ACHN (cell line): ENCODE measurements around the gene MYL5.
"Not testable (repeated sequence)": the region's sequence is repeated elsewhere in the genome, so short reads cannot be mapped to it uniquely, and the experiment has no call there.

Experiments
- DNase-seq: peaks from one replicate; pipeline ENCODE4 v3.0.0-alpha.2; 2015
- in situ Hi-C: cut with HindIII; loops from 2 replicates; pipeline ENCODE4 v1.10.0; 2017; ENCODE audit warnings: low sequenced_read_pairs, low pct_ligation_motif_present, low pct_unique_long_range_greater_than_20kb

The MYL5 gene

DNA sequence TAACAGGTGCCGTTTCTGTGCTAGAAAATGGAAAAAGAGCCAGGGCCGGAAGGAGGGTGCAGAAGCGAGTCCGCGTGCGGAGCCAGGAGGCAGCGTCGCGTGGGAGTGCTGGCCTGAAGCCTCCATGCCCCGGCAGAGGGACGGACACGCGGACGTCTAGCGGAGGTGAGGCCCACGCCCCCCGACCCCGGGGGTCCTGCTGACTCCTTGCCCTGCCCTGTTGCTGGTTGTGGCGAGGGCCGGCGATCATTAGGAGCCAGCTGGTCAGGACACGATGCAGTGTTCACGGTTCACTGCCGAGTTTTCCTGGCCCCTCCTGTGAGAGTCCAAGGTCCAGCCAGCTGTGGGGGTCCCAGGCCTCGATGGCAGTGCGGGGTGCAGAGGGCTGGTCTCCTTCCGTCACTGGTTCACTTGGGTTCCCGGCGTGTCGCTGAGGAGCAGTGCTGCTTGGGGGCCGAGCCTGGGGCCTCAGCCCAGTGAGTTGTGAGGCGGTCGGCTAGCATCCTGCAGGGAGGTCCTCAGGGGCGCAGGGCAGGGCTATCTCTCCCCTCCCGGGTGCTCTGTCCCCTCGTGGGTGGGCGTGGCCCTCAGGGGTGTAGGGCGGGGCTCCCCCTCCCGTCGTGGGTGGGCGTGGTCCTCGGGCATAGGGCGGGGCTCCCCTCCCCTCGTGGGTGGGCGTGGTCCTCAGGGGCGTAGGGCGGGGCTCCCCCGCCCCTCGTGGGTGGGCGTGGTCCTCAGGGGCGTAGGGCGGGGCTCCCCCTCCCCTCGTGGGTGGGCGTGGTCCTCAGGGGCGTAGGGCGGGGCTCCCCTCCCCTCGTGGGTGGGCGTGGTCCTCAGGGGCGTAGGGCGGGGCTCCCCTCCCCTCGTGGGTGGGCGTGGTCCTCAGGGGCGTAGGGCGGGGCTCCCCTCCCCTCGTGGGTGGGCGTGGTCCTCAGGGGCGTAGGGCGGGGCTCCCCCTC, 56.9 kb downstream of the MYL5 start:
- in situ Hi-C loops, DNase-seq: not testable (repeated sequence)
